AG08395 (cell line): Measurements from ENCODE around the gene BCAR1.
"Not testable (repeated sequence)": the region's sequence is repeated elsewhere in the genome, so short reads cannot be mapped to it uniquely, and the experiment has no call there.

Experiments used
- DNase-seq: peaks from one replicate; pipeline ENCODE4 v3.0.0; 2012; ENCODE audit warnings: mixed read lengths, low spot score

BCAR1 gene

DNA sequence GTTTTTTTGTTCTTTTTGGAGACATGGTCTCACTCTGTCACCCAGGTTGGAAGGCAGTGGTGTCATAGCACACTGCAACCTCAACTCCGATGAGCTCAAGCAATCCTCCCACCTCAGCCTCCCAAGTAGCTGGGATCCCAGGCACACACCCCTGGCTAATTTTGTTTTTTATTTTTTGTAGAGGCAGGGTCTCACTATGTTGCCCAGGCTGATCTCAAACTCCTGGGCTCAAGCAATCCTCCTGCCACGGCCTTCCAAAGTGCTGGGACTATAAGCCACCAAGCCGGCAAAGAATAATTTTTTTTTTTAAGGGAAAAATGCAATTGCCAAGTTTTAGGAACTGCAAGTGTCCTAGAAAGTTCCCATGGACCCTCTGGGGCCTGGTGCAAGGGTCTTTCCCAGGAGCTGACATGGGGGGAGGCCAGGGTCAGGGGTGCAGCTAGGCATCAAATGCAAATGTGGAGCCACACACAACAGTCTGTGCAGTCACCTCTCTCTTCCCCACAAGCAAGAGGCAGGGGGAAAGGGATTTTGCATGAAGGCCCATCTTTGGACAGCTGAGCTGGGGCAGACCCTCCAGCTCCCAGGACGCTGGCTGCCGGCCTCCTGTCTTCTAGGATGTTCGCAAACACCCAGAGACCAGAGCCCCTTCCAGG, 20.1 kb upstream of the BCAR1 start:
- DNase-seq = no peak

DNA sequence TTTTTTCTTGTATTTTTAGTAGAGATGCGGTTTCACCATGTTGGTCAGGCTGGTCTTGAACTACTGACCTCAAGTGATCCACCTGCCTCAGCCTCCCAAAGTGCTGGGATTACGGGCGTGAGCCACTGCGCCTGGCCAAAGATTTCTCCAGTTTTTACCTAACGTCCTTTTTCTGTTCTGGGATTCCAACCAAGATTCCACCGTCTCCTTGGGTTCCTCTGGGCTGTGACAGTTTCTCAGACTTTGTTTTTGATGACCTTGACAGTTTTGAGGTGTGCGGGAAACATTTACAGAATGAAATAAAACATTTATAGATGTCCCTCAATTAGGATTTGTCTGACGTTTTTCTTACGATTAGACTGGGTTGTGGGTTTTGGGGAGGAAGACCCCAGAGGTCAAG, 17.9 kb upstream of the BCAR1 start:
- not testable (repeated sequence) for DNase-seq

DNA sequence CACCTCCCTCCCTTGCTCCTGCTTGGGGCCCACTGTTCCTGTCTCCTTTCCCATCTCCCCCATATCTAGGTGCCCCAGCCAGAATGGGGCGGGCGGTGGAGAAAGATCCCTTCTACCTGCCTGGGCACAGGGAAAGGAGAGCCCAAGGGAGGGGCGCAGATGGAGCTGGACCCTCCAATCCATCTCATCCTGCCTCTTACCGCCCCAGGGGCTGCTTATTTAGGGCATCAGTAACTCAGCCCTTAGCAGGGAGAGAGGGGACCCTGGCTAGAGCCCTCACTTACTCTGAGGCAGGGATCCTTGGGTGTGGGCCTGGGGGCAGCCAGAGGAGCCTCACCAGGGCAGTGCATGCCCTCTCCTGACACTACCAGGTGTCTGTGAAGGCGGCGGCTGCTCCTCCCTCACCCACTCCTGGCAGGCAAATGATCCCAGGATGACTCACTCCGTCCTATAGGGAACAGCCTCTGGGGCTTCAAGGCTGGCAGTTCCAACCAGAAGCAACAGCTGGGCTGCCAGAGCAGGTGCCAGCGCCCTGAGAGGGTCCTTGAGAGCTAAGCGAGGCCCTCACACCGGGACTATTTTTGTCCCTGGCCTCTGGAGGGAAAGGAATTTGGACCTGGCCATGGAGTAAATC, 16.3 kb upstream of the BCAR1 start:
- DNase-seq = peak; percentile 42

DNA sequence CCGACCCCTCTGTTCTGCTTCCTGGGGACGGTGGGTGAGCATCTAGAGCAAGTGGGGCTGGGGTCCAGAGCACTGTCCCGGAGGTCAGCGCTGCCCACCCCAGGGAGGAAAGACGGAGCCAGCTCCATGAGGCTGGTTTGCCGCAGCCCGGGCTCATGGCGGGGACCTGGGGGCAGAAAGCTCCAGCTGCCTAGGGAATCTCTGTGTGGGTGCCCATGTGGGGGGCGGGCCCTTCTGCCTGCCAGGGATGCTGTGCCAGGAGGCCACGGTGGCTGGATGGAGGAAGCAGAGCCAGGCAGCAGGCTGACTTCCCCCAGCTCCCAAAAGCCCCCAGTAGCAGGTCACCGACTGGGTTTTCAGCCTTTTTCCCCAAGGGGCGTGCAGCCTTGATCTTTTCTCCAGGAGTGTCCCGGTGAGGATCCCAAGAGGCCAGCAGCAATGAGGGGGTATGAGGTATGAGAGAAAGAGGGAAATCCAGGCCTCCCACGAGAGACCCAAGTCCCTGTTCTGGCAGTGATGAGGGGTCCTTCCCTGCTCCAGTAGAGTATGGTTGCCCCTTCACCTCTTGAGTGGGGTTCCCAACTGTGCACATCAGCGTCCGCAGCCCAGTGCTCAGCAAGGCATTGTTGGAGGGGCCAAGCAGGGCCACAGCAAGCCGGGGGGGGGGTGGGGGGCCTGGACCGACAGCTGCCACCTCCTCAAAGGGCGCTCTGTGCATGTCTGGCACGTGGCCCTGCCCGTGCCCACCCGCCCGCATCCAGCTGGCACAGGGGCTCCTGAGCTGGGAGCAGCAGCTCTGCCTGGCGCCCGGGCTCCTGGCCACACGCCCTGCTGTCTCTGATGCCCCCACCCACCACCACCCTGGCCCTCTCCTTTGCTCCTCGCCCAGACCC, 15.6 kb upstream of the BCAR1 start:
- DNase-seq = no peak

DNA sequence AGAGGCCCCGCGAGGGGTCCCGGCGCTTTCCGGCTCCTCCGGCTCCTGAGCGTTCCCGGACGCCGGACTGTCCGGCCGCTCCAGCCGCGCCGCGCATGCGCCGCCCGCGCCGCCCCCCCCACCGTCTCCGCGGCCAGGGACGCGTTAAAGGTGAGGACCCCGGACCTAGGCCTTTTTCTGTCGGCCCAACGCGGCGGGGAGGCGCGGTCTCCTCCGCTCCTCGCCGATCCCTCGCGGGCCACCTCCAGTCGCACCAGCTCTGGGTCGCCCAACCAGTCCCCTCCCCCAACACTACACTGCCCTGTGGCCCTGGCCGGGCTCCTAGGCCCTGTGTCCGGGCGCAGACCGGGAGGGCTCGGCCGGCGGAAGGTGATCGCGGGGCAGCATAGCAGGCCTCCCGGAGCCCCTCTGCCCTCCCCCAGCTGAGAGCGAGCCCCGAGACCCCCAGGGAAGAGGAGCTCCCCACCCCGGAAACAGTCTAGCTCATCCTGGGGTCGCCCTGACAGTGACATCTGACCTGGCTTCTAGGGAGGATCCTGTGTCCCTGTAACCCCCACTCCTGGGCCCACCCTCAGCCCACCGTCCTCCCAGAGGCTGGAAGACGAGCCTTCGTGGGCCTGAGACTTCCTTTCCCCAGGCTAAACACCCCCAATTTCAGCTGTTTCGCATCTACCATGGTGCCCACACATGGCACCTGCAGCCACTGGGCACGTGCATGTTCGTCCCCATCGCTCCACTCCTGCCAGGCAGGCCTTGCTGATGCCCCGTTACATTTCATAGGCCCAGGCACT, 14.7 kb upstream of the BCAR1 start:
- DNase-seq = peak; percentile 96

DNA sequence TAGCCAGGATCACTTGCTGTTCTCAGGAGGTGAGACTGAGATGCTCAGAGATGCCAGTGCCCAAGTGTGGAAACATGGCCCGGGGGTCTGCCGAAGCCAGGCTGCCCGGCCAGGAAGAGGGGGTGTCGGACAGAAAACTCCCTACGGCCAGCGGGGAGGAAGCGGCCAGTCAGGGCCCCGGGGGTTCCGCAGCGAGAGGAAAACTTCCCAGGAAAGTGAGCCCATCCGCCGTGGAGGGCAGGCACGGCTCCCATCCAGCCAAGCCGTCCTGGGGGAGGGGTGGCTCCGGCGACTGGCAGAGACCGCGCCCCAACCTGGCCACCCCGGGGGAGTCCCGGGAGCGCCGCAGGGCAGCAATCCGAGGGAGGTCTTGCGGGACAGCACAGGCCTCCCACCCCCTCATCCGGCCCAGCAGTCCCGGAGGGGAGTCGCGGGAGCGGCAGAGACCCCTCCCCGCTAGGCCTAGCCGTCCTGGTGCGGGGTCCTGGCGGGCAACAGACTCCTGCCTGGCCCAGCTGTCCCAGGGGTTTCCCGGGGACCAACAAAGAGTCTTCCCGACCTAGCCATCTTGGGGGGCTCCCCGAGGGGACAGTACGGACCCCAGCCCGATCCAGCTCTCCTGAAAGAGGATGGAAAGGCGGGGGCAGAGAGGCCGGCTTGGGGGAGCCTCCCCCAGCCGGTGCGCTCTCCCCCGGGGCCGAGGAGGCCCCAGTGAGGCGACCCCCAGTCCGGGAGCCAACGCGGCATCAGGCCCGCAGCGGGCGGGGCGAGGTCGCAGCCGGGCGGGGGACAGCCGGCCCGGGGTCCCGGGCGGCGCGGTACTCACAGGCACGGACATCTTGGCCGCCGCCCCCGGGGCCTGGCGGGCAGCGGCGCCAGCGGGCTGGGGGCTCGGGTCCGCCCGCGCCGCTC, 13.8 kb upstream of the BCAR1 start:
- DNase-seq = peak; percentile 54

DNA sequence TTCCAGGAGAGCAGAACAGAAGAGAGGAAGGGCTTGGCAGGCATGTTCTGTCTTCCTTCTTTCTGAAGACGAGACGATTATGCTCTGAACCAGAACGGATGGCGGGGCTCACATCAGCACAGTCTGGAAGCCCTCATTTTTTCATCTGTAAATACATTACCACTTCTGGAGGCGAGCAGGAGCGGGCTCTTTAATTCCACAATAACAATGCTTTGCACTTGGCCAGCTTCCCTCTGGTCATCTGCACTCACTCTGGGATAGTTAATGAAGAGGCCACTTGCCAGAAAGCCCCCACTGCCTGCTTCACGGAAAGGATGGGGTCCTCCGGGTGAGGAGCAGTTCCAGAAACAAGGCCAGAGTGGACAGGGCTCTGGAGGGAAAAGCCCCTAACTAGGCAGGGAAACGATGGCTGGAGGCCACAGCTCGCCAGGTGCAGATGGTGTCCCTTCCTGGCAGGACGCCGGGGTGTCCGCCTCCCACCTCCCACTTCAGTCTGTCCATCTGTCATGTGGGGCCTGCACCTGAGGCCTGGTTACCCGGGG, 13.1 kb upstream of the BCAR1 start:
- DNase-seq = no peak

DNA sequence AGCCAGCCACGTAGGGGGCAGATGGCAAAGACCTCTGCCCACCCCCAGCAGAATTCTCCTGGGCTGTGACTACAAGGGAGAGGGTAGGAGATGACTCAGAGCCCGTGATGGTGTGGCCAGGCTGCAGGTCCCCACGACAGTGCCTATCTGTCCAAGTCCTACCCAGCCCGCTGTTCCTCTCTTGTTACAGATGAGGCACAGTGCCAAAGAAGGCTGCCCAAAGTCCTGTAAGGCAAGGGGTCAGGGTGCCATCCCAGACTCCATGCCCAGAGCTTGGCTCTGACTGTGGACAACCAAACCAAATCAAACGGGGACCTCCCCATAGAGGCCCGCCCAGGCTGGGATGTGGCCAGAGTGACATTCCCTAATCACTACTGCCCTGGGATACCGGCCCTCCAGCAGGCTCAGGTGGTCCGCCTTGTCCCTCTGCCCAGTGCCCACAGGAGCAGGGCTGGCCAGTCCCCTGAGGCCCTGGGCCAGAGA, 12.6 kb upstream of the BCAR1 start:
- DNase-seq = peak; percentile 64

DNA sequence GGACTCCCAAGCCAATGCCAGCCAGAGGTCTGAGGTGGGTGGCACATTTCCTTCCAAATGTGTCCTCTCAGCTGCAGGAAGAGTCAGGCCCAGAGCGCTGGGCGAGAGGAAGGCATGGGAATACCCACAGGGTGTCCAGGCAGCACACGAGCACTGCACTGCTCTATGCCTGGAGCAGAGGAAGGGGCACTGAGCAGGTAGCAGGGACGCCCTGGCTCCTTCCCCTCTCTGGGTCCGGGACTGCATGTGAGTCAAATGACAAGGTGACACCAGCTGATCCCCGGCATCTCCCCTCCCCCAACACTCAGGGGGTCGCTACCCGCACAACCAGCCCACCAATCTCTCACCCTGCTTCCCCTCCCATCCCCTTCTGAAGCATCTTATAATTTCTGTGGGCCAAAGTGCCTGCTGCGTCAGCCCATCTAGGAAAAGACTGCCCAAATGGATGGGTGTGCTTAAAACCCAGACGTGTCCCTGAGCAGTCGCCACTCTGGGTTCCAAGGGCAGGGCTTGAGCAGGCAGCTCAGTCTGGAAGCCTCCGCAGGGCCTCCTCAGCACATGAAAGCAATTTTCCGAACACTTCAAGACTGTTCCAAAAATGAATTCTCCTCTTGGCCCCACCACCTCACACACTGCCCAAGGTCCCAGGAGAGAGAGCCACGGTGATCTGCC, 12.0 kb upstream of the BCAR1 start:
- DNase-seq = no peak

DNA sequence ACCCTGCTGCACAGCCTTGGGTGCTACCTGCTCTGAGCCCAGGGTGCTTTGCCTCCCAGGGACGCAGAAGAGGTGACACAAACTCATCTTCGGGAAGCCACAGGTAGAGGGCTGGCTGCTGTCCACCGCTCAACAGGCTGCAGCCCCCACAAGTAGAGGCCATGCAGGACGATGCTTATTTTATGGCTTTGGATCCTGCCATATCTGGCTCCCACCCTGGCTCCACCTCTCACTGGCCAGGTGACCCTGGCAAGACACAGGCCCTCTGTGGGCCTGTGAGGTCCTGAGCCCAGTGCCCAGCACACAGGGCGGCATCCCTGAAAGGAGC, 11.3 kb upstream of the BCAR1 start:
- no peak for DNase-seq

DNA sequence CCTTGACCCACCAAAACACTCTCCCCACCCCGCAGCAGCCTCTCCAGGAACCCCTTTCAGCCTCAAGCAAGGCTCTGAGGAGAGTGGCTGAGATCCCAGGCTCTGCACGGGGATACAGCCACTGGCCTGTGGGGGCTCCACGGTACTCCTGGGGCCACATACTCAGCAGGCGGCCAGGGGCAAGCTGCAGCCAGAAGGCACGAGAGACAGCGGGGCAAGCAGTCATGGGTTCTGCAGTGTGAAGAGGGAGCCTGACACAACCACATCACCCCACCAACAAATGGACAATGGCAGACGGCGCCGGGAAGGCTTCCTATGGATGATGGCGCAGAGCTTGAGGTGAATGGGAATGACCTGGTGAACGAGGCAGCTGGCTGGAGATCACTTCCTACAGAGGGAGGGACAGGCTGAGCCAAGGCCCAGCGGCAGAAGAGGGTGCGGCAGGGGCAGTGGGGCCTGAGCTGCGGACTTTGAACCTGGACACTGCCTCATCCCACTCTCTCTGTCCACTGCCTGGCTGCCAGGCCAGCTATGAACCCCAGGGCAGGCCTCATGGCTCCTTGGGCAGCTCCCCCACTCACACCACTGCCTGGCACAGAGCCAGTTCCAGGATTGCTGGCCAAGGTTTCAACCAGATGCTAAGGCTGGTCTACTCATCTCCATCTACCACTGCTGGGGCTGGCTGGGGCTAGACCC, 10.8 kb upstream of the BCAR1 start:
- no peak for DNase-seq

DNA sequence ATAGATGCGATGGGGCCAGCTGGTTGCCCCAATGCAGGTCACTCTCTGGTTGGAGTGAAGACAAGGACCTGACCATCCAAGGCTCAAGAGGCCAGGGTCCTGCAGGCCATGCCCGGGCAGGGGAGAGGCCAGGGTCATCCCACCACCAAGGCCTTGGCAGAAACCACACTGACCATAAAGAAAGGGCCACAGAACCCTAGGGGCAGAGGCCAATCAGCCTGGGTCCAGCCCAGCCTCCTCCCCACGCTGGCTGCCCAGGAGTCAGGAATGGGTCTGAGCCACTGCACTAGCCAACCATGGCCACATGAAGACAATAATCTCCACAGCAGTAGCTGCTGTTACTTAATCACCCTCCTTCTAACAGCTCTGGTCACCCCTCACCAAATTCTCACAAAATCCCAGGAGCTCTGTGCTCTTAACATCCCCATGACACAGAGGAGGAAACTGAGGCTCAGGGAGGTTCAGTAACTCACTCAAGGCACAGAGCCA, 10.2 kb upstream of the BCAR1 start:
- DNase-seq = no peak

DNA sequence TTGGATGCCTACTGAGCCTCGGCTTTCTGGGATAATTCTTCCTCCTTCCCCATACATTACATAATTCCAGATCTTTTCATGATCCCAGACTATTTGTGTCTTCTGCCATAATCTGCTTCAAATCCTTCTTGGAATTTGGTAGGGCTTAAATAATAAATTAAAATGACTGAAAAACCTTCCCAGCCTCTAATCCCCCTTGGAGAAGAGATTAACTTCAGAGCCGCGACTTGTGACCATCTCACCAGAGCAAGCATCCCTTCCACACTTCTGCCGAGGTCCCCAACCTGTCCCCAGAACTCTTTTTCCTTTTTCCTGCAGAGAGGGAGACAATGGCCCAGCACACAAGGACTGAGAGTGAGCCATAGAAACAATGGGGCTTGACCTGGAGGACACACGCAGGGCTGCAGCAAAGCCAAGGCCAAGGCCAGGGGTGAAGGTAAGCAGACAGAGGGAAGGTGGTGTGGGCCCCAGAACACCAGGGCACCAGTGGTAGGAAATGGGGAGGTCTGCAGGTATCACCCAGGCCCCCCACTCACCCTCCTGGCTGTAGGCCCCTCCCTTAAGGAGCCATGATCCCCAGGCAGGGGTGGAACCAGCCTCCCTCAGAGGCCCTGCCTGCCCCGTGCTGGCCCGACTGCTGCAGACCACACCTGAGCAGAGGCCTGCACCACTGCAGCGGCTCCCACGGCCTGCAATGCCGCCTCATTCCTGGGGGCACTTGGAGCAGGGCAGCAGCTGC, 9.6 kb upstream of the BCAR1 start:
- no peak for DNase-seq

DNA sequence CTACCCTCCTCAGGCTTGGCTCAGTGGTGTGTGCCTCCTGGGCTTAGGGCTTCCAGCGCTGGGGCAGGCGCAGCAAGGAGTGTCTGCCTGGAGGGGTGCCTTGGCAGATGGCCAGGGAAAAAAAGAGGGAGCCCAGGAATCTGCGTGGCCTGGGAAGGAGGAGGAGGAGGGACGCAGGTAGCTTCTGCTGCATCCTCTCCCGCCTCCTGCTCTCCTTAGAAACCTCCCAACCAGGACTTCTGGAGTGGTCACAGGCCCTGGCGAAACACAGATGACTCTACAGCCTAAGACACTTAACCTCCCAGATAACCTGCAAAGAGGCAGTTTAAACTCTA, 7.3 kb upstream of the BCAR1 start:
- DNase-seq = no peak

DNA sequence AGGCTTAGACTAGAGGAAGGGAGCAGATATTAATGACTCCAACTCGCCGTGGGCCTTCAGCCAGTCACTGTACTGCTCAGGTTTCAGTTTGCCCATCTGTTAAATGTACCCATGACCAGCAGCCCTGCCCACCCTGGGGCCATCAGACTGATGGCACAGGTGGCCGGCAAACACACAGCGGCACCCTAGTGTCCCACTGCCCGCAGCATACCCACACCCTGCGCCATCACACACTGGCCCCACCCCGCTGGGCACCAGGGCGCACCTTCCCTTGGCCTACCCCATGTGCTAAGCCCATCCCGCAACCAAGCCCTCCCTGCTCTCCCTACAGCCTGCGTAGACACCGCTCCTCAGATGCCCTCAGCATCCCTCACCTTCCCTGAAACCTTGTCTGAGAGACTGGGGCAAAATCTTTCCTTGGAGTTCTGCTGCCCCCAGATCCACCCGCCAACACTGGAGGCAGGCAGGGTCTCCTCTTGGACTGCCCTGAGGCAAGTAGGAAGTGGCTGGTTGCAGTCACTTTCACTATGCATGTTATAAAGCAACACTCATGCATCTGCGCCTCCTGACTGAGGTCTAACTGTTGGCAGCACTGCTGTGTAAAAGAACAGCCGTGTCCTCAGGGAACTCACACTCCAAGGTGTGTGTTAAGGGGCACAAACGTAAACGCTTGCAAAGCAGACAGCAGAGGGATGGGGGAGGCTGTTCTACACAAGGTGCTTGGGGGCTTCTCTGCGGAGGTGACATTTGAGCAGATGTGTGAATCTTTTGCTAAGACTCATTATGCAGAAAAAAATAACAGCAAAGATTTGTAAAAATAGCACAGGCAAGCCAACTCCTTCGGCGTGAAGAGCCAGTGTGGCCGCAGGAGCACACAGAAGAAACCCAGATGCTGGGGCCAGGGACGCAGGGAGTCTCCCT, 6.7 kb upstream of the BCAR1 start:
- no peak for DNase-seq

DNA sequence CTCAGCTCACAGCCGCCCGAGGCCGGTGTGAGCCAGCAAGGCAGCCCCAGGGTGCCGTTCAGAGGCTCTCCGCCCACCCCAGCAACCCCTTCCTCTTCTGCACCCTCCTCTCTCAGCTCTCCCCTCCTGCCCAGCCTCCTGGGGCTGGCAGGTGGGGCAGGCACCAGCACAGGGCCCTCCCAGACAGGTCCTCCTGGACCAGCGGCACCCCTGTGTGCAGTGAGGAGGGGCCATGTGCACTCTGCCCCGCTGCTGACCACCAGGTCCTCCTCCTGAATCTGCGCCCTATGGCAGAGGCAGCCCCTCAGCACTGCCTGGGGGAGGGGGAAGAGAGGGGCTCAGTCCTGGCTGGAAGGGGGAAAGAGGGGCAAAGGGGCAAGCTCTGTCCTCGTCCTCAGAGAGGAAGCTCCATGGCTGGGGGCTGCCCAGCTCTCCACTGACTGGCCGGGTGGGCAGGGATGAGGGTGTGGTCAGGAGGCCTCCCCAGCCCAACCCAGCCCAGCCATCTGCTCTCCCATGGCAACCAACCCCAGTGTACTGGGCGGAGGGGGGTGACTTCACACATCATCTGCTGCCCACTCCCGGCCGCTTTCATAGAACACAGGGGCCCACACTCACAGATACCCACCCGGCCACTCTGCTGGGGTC, 5.4 kb upstream of the BCAR1 start:
- DNase-seq = peak; percentile 90

DNA sequence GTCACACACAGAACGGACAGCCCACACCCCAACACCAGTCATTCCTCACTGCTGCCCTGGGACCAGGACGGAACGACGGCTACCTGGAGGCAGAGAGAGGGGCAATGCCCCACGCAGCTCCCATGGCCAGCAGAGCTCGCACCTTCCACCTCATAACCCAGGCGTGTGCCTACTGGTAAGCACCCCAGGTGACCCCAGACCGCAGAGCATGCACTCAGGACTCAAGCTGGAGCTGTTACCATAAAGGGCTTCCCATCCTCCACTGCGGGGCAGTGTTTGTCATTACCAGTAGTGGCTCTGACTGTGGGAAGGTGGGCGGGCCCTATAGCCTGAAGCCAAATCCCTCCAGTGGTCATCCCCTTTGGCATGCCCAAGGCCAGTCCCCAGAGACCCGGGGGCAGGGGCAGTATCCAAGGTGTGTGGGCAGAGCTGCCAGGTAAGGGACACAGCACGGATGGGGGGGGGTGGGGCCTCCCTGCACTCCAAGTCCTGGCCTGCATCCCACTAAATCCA, 4.7 kb upstream of the BCAR1 start:
- peak; percentile 44 for DNase-seq
